Amniotic stem cell (primary cell): ENCODE measurements around the gene ACADVL.
"Not testable (repeated sequence)": the region's sequence is repeated elsewhere in the genome, so short reads cannot be mapped to it uniquely, and the experiment has no call there.

Experiments
- DNase-seq: peaks from one replicate; lab custom pipeline; 2025; lab: John Stamatoyannopoulos, UW

The ACADVL gene

DNA sequence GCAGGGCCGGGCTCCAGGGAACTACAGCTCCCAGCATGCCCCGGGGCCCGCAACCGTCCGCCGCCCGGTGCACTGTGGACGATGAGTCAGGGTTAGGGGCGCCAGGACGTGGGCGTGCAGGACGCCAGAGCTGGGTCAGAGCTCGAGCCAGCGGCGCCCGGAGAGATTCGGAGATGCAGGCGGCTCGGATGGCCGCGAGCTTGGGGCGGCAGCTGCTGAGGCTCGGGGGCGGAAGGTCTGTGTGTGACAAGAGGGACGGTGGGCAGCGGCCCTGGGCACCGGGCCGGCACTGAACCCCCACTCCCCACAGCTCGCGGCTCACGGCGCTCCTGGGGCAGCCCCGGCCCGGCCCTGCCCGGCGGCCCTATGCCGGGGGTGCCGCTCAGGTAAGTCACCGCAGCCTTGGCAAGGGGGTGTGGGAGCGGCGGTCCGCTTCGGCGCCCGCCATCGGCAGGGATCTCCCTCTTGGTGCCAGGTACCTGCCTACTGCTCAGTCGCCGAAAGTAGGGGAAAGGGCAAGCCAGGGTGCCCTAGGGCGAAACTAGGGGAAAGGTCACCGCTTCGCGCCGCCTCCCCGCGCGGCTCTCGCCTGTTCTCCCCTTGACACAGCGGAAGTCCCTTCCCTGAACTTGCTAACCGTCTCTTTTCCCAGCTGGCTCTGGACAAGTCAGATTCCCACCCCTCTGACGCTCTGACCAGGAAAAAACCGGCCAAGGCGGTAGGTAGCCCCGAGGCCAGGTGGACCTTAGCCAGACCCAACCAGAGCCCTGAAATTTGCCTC, at the start of gene ACADVL, which contains the start of gene DLG4:
ACADVL (plus strand) TSS at position 127 of the 781 bp plus-strand sequence; CDS start at position 174, 47 bp downstream.
DLG4 (minus strand) TSS at position 25 of the 781 bp plus-strand sequence.
- peak; percentile 85 for DNase-seq

DNA sequence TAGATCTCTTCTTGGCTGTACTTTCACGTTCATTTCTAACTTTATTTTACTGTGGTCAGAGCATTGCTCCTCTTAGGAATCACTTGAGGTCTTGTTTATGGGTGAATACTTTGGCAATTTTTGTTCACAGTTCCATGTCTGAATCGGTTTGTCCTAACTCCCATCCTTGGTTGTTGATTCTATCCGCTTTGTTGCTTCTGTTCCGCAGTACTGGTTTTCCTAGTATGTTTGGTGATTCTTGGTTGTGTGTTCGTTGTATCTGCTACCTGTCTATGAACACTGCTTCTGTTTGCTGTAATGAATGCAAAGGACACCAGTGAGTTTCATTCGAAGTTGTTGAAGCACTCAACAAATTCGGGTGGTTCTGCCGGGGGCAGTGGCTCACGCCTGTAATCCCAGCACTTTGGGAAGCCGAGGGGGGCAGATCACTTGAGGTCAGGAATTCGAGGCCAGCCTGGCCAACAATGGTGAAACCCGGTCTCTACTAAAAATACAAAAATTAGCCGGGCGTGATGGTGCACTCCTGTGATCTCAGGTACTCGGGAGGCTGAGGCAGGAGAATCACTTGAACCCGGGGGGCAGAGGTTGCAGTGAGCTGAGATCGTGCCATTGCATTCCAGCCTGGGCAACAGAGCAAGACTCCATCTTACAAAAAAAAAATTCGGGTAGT, 47.1 kb upstream of the ACADVL start:
- not testable (repeated sequence) for DNase-seq

DNA sequence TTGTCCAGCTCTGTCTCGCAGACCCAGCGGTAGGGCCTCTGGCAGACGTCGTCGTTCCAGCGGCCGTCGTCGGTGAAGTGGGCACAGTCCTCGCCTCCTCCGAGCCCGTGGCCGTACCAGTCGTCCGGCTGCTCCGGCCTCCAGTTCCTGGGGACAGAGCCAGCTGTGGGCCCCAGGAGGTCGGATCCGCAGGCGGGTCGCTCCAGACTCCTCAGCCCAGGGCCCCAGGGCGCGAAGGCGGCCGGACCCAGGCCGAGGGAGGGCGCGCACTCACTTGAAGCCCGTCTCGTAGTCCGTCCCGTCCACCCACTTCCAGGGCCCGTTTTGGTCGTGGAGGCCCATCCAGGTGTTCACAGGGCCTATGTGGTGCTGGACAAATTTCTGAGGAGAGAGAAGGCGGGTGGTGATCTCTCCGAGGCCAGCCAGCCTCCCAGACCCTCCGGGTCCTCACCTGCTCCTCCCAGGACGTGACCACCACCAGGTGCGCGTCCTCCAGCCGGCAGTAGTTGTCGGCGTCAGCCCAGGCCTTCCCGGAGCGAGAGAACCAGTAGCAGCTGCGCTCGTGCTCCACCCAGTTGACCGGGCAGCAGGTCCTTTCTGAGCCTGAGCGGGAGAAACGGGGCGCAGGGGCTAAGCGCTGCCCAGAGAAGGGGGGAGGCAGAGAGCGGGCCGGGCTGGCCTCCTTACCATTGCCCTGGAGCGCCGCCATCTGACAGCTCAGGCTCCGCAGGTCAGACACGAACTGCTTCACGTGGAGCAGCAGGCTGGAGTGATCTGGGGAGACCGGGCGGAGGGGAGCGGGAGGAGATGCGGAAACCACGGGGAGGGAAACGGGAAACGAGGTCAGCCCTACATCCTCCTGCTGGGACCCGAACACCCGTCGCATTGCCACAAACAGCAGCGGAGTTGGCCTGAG, 45.8 kb upstream of the ACADVL start:
- DNase-seq = no peak

DNA sequence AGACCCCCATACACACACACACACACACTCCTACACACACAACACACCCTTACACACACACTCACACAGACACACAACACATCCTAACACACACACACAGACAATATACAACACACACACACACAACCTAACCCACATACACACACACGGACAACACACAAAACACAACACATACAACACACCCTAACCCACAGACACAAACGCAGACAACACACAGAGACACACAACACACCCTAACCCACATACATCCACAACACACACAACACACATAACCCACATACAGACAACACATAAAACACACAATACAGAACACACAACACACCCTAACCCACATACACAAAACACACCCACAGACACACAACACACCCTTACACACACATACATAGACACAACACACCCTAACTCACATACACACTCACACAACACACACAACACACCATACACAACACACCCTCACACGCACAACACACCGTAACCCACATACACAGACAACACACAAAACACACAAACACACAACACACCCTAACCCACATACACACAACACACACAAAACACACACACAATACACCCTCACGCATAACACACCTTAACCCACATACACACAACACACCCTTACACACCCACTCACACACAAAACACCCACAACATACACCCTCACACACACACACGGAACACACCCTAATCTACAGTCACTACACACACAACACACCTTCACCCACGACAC, 45.0 kb upstream of the ACADVL start:
- no peak for DNase-seq

DNA sequence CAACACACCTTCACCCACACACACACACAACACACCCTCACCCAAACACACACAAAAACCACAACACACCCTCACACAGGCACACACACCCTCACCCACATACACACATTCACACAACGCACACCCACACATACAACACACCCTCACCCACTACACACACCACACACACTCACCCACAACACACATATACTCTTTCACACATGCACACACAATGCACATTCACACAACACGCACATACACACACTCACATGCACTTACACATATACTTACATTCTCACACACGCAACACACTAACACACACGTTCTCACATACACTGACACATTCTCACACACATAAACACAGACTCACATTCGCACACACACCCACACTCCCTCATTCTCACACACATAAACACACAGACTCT, 44.4 kb upstream of the ACADVL start:
- DNase-seq = no peak

DNA sequence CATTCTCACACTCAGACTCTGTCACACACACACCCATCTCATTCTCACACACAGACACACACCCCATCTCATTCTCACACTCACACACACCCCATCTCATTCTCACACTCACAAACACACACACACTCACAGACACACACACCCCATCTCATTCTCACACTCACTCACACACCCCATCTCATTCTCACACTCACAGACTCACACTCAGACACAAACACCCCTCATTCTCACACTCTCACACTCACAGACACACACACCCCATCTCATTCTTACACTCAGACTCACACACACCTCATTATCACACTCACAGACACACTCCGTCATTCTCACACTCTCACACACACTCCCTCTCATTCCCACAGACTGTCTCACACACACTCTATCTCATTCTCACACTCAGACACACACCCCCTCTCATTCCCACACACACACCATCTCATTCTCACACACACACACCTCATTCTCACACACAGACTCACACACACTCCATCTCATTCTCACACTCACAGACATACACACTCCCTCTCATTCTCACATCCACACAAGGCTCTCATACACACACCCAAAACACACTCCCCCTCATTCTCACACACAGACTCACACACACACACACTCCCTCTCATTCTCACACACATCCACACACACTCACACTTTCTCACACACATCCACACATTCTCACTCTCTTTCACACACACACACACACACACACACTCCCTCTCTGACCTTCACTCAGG, 43.5 kb upstream of the ACADVL start:
- no peak for DNase-seq

DNA sequence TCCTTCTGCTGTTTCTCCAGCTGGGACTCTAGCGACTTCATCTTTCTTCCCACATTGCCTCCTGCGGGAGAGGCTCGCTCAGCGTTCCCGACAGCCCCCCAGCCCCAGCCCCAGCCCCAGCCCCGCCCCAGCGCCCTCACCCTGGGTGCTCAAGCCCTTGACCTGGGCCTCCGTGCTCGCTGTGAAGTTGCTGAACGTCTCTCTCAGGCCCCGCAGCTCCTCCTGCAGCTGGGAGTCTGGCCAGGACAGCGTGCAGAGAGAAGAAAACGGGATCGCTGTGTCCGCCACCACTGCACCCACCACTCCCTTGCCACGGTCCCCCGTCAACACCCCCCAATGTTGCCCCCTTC, 42.9 kb upstream of the ACADVL start:
- DNase-seq = no peak

DNA sequence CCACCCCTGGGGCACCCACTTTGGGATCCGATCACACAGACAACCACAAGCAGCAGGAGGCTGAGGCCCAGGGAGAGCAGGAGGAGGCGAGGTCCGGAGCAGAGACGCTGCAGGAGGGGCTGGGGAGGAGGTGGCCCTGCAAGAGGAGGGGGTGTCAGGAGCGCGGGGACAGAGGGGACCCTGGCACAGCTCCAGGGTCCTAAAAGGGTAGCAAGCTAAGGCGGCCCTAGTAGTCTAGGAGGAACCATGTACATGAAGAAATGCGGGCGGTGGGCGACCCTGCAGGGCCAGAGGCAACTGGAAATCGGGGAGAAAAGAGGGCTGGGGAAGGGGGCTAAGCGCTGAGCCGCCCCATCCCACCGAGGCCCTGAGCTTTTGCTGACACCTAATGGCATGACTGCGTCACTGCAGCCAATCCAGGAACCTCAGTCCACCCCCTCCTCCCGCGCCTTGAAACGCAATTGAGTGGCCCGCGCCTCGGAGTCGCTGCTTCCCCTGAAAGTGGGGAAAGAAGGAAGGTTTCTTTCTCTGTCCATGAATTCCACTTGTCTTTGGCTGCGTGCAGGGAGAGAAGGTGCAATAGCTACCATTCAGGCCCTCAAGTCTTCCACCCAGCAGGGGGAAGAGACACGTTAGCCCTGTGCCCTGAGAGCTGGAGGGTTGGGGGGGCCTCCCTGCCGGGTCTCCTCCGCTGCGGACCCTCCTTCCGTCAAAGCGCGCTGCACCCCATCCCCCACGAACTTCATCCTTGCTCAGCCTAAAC, 42.4 kb upstream of the ACADVL start:
- DNase-seq = peak; percentile 33

DNA sequence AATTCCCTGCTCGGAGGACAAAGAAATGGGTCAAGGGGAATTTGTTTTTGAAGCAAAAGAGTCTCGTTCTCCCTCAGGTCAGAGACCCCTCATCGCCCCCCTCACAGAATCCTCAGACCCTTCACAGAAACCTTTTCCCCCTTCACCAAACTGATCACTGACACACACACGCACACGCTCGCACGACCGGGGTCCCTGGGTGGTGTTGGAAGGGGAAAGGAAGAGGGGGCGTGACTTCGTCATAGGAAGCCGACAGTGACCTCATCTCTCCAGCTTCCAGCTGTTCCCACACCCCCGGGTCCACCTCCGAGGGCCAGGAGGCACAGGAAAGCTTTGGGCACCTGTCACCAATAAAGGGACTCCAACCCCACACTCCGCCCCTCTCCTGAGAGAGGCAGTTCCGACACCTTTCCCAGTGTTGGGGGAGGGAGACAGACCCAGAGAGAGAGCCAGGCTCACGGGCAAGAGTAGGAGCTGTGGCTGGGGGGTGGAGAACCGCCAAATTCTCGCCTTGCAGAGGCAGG, 41.7 kb upstream of the ACADVL start:
- no peak for DNase-seq

DNA sequence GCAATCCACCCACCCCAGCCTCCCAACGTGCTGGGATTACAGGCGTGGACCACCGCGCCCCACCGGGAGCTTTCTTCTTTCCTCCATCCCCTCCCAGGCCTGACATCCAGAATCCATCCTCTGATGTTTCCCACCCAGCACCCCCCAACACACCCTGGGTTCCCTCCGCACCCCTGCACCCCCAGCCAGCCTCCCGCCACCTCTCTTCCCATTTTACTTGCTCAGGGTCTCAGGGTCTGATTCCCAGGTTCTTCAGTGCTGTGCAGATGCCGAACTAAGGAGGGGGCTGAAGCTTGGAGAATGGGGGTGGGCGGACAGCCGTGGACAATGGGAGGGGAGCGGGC, 40.8 kb upstream of the ACADVL start:
- no peak for DNase-seq

DNA sequence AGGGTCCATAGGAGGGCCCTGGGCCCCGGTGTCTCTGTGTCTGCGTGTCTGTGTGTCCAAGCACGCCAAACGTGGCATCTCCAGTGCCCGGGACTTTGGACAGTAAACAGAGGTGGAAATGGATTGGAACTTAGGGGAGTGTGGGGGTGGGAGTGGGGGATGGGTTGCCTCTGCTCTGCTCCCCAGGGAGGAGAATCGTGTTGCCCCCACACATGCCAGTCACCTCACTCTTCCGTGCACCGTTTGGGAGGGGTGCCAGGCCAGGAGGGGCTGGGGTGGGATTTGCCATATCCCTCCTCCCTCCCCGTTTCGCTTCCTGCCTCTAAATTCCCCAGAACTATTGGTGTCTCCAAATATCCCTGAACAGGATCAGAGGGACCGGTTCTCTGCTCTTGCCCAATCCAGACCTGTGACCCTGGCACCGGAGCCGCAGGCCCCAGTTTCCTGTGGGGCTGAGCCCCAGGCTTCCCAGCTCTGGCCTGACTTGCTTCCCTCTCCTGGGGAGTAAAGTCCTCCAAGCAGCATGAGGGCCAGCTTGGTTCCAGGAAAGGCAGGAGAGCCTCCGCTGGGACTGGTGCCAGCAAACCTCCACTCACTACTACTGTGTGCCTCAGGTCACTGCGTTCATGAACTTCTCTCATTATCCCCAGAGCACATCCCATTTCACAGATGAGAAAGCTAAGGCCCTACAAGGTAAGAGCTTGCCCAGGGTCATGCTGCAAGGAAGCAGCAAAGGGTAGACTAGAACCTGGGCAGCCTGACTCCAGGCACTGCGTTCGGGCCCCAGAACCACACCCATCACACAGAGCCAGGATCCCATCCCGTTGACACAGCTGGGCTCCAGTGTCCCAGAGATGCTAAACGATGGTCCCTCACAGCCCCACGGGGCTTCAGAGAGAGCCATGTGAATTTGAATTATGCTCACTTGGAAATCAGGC, 40.2 kb upstream of the ACADVL start, which contains the start of gene ASGR1:
ASGR1 (minus strand) TSS at position 54 of the 938 bp plus-strand sequence. CDS start 807 bp downstream, outside the sequence.
- DNase-seq = no peak

DNA sequence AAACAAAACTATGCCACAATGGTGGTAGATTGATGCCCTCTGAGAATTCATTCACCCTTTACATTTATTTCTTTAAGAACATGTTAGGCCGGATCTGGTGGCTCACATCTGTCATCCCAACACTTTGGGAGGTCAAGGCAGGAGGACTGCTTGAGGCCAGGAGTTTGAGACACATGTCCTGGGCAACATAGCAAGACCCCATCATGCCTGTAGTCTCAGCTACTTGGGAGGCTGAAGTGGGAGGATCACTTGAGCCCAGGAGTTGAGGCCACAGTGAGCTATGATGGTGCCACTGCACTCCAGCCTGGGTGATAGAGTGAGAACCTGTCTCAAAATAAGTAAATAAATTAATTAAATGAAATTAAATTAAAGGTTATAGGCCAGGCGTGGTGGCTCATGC, 37.6 kb upstream of the ACADVL start:
- DNase-seq = not testable (repeated sequence)

DNA sequence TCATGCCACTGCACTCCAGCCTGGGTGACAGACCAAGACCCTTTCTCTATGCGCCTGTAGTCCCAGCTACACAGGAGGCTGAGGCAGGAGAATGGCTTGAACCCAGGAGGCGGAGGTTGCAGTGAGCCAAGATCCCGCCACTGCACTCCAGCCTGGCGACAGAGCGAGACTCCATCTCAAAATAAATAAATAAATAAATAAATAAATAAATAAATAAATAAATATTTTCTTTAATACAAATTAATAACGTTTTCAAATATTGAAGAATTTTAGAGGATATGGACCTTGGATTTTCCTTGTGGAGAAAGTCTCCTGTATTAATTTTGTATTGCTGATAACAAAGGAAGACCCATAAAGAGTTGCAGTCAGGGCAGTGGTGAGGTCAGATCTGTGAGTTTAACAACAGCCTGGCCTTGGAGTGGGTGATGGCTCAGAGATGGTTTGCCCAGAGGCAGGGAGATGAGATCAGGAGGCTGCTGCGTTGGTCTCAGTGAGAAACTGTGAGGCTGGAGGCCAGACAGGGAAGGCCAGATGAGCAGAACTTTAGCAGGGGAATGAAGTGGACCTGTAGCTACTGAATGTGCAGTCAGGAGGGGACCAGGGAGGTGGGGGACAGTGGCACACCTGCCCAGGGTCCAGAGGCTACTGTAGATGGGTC, 36.2 kb upstream of the ACADVL start:
- DNase-seq = no peak

DNA sequence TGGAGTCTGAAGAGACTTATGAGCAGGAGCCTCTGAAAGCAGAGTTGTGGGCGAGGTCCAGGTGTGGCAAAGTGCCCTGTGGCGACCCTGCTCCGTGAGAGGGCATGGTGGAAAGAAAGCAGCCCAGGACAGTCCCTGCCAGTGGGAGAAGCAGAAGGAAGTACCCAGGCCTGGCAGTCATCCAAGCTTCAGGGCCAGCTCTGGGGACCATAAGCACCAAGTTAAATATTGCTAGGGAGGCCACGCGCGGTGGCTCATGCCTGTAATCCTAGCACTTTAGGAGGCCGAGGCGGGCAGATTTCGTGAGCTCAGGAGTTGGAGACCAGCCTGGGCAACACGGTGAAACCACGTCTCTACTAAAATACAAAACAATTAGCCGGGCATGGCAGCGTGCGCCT, 35.6 kb upstream of the ACADVL start:
- no peak for DNase-seq

DNA sequence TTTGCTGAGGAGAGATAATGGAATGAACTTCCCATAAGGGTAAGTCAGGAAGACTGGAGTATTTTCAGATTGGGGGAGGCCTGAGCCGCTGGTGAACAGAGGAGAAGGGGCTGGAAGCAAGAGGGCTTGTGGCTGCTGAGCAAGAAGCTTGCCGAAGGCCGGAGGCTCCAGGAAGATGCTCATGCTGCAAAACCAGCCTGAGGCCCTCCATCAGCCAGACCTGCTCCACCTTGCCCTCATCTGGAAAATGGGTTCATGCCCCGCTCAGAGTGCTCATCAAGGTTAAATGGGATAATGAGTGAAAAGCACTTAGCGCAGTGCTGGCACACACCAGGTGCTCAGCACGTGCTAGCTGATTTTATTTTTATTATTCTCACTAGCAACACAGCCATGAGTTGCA, 35.1 kb upstream of the ACADVL start:
- DNase-seq = no peak

DNA sequence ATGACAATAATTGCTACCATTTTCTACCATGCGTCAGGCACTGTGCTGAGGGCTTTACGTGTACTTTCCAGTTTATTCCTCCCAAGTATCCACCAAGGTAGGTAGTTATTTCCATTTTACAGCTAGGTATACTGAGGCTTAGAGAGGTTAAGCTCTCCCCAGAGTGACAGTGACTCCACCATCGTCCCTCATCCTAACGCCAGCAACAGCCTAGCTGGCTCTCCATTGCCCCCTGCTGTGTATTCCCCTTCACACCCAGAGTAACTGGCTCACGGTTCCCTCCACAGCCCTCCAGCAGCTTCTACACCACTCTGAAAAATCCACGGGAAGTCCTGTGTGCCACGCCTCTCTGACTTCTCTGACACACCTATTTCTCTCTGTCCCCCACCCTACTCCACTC, 33.5 kb upstream of the ACADVL start:
- DNase-seq = no peak

DNA sequence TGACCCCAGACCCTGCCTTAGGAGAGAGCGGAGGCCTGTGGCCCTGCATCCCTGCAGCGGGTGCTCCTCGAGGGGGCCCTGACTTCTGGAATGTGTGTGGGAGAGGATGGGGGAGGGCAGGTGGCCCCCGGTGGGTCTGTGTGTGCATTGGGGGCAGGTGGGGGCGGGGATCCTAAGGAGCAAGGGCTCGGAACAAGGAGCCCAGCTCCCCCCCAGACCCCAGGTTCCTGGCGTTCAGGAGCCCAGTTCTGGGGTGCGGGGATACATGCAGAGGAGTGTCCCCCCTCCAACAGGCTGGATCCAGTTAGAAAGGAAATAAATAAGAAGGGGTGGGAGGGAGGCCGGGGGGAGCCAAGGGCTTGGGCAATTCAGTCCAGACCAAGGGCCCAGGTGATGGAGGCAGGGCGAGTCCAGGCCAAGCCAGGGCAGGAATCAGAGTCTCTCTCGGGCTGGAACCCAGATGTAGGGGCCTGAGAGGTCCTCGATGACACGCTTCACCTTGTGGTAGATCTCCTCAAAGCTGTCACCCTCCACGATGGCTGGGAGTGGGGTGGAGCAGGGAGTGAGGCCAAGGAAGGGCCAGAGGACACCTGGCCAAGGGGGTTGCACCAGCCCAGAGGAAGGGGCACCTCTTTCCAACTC, 29.3 kb upstream of the ACADVL start:
- no peak for DNase-seq

DNA sequence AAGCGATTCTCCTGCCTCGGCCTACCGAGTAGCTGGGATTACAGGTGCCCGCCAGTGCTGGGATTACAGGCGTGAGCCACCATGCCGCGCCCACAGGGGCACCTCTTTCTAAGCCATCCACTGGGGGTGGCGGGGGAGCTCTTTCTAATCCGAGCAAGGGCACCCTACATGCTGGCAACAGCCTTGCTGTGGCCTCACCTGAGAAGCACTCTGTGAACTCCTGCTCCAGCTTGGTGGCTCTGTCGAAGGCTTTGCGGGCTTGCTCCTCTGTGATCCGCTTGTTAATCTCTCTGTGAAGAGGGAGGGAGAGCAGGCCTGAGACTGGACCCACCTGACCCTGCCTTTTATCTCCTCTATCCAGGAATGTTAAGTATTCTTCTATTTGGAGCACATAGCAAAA, 28.7 kb upstream of the ACADVL start:
- no peak for DNase-seq
